H1 (cell line): ENCODE measurements around the gene SRSF8. TPM values are rescaled to one million over a fixed set of nuclear protein-coding genes. Genes with fewer than 3 reads are reported as not detected.

Source experiments
- CTCF ChIA-PET: fragments of 300-600 bp; sonication (Branson Sonifier 250); formaldehyde crosslinking; loops from one replicate; lab custom pipeline; 2021; ENCODE audit not compliant: partially characterized antibody; lab: Charles Lee
- POLR2A ChIA-PET: fragments of 300-600 bp; sonication (Branson Sonifier 250); formaldehyde crosslinking; loops from one replicate; lab custom pipeline; 2021; ENCODE audit warnings: inconsistent platforms; ENCODE audit not compliant: partially characterized antibody; lab: Charles Lee
- DNase-seq, 2 experiments: peaks; one replicate each; pipeline versions ENCODE4 v3.0.0 to v3.0.0-alpha.2; 2010 to 2022; ENCODE audit warnings: low spot score in 2 of 2, low read depth in 1 of 2, mixed read lengths in 1 of 2
- FAIRE-seq: peaks from 2 replicates; lab custom pipeline; 2011; peaks lifted over from hg19 to GRCh38; lab: Jason Lieb, UNC
- H2AFZ ChIP-seq: 2 replicates; pipeline ENCODE4 v1.8.1; 2012; ENCODE audit warnings: low read length, inconsistent platforms
- H2AK5ac ChIP-seq: 2 replicates; pipeline ENCODE4 v1.6.1; 2013; ENCODE audit warnings: low read depth, low read length
- H2BK120ac ChIP-seq: replicated peaks from 2 replicates; pipeline ENCODE3; 2013; ENCODE audit warnings: low read depth, low read length, inconsistent platforms
- H2BK12ac ChIP-seq: 2 replicates; pipeline ENCODE4 v1.6.1; 2013; ENCODE audit warnings: low read depth, low read length
- H2BK15ac ChIP-seq: 2 replicates; pipeline ENCODE4 v1.6.1; 2013; ENCODE audit warnings: low read length
- H2BK20ac ChIP-seq: 2 replicates; pipeline ENCODE4 v1.6.1; 2013; ENCODE audit warnings: low read length
- H2BK5ac ChIP-seq: 2 replicates; pipeline ENCODE4 v1.6.1; 2013; ENCODE audit warnings: low read depth, low read length
- H3K14ac ChIP-seq: 2 replicates; pipeline ENCODE4 v1.6.1; 2013; ENCODE audit warnings: inconsistent platforms; ENCODE audit not compliant: insufficient read length
- H3K18ac ChIP-seq: 2 replicates; pipeline ENCODE4 v1.6.1; 2013; ENCODE audit warnings: low read length; ENCODE audit errors: extremely low read depth
- H3K23ac ChIP-seq: 2 replicates; pipeline ENCODE4 v1.6.1; 2013; ENCODE audit warnings: inconsistent platforms; ENCODE audit not compliant: insufficient read length
- H3K23me2 ChIP-seq: 2 replicates; pipeline ENCODE4 v1.6.1; 2013; ENCODE audit warnings: low read depth, low read length
- H3K27ac ChIP-seq: 2 replicates; pipeline ENCODE4 v1.6.1; 2011; ENCODE audit warnings: low read depth, low read length, inconsistent platforms
- H3K27me3 ChIP-seq, 4 experiments: replicated peaks in 1 of 4; 1 replicate in 1 of 4; 2 replicates in 3 of 4; pipeline versions ENCODE4 v1.6.1 to v1.8.1; 2011 to 2013; ENCODE audit warnings: low read length in 3 of 4, mild to moderate bottlenecking in 3 of 4, inconsistent platforms in 2 of 4, mixed read lengths in 2 of 4, moderate library complexity in 1 of 4; ENCODE audit not compliant: control insufficient read depth in 3 of 4, insufficient read depth in 3 of 4; ENCODE audit errors: extremely low read depth in 1 of 4
- H3K36me3 ChIP-seq, 4 experiments: 2 replicates each; pipeline versions ENCODE4 v1.6.1 to v1.8.1; 2011 to 2013; ENCODE audit warnings: mild to moderate bottlenecking in 4 of 4, low read length in 3 of 4, moderate library complexity in 2 of 4, control low read depth in 1 of 4, inconsistent platforms in 1 of 4; ENCODE audit not compliant: insufficient read depth in 4 of 4, control insufficient read depth in 2 of 4
- H3K4ac ChIP-seq: replicated peaks from 2 replicates; pipeline ENCODE3; 2013; ENCODE audit warnings: low read length, low read depth, mixed read lengths, inconsistent platforms; ENCODE audit not compliant: insufficient read length
- H3K4me1 ChIP-seq, 4 experiments: replicated peaks in 1 of 4; 1 replicate in 1 of 4; 2 replicates in 3 of 4; pipeline versions ENCODE4 v1.6.1 to v1.8.1; 2011 to 2013; ENCODE audit warnings: low read length in 3 of 4, inconsistent platforms in 2 of 4, mixed read lengths in 1 of 4; ENCODE audit not compliant: insufficient read depth in 4 of 4, control insufficient read depth in 3 of 4
- H3K4me2 ChIP-seq, 2 experiments: 2 replicates each; pipeline versions ENCODE4 v1.6.1 to v1.8.1; 2011 to 2013; ENCODE audit warnings: low read depth in 2 of 2, low read length in 2 of 2, control low read depth in 1 of 2, inconsistent platforms in 1 of 2, mild to moderate bottlenecking in 1 of 2; ENCODE audit not compliant: insufficient read depth in 1 of 2
- H3K4me3 ChIP-seq, 4 experiments: fragments of 200-600, 300-600 bp in 1 of 4; sonication (generic), shearing (Covaris generic), sonication (Bioruptor Twin) in 1 of 4; 2 replicates each; pipeline versions ENCODE4 v1.5.1 to v1.8.1; 2011 to 2016; ENCODE audit warnings: low read length in 4 of 4, low read depth in 3 of 4, control low read depth in 2 of 4, inconsistent platforms in 2 of 4, mild to moderate bottlenecking in 2 of 4, mixed read lengths in 1 of 4, moderate library complexity in 1 of 4; ENCODE audit not compliant: insufficient read depth in 2 of 4; ENCODE audit errors: extremely low read depth in 1 of 4
- H3K56ac ChIP-seq: replicated peaks from 2 replicates; pipeline ENCODE3; 2013; ENCODE audit warnings: low read depth, mild to moderate bottlenecking, mixed read lengths, low read length, inconsistent platforms; ENCODE audit not compliant: insufficient read length
- H3K79me1 ChIP-seq: 2 replicates; pipeline ENCODE4 v1.6.1; 2013; ENCODE audit warnings: low read depth, low read length, control low read depth
- H3K79me2 ChIP-seq, 2 experiments: 2 replicates each; pipeline versions ENCODE4 v1.6.1 to v1.8.1; 2012 to 2013; ENCODE audit warnings: low read length in 2 of 2, mild to moderate bottlenecking in 2 of 2, inconsistent platforms in 1 of 2; ENCODE audit not compliant: insufficient read depth in 2 of 2, control insufficient read depth in 1 of 2
- H3K9ac ChIP-seq, 4 experiments: replicated peaks in 1 of 4; 1 replicate in 1 of 4; 2 replicates in 3 of 4; pipeline versions ENCODE4 v1.6.1 to v1.8.1; 2011 to 2013; ENCODE audit warnings: low read depth in 3 of 4, low read length in 3 of 4, control low read depth in 2 of 4, mild to moderate bottlenecking in 2 of 4, moderate library complexity in 2 of 4, inconsistent platforms in 1 of 4; ENCODE audit errors: extremely low read depth in 1 of 4
- H3K9me3 ChIP-seq, 2 experiments: 2 replicates each; pipeline versions ENCODE4 v1.6.1 to v1.8.1; 2012 to 2013; ENCODE audit warnings: mild to moderate bottlenecking in 2 of 2, moderate library complexity in 2 of 2, control low read depth in 1 of 2, inconsistent platforms in 1 of 2, low read depth in 1 of 2, low read length in 1 of 2, mixed read lengths in 1 of 2; ENCODE audit not compliant: insufficient read depth in 2 of 2
- H4K20me1 ChIP-seq, 2 experiments: replicated peaks in 1 of 2; 2 replicates each; pipeline versions ENCODE3 to v1.8.1; 2011 to 2013; ENCODE audit warnings: inconsistent platforms in 2 of 2, low read length in 2 of 2, mild to moderate bottlenecking in 1 of 2; ENCODE audit not compliant: insufficient read depth in 2 of 2, control insufficient read depth in 1 of 2
- H4K5ac ChIP-seq: 2 replicates; pipeline ENCODE4 v1.6.1; 2013; ENCODE audit warnings: low read length, low read depth, mixed read lengths, inconsistent platforms; ENCODE audit not compliant: insufficient read length
- H4K8ac ChIP-seq: 2 replicates; pipeline ENCODE4 v1.8.0; 2013; ENCODE audit warnings: mild to moderate bottlenecking, moderate library complexity, low read length, inconsistent platforms; ENCODE audit not compliant: insufficient read depth; ENCODE audit errors: extremely low read depth
- H4K91ac ChIP-seq: replicated peaks from 2 replicates; pipeline ENCODE3; 2013; ENCODE audit warnings: low read length, mixed read lengths, inconsistent platforms; ENCODE audit not compliant: insufficient read length
- ASH2L ChIP-seq: fragments of 200-600, 300-600 bp; sonication (generic); IDR thresholded peaks from one replicate; pipeline ENCODE4 v1.7.1; 2017; ENCODE audit warnings: low read length
- BRCA1 ChIP-seq: IDR thresholded peaks from 2 replicates; pipeline ENCODE4 v1.6.1; 2012; ENCODE audit warnings: low read depth, low read length, improper control_type of control experiment
- EGR1 ChIP-seq: IDR thresholded peaks from 2 replicates; pipeline ENCODE4 v1.6.1; 2011; ENCODE audit warnings: low read depth, low read length, borderline replicate concordance
- JUN ChIP-seq: IDR thresholded peaks from 2 replicates; pipeline ENCODE4 v1.6.1; 2011; ENCODE audit warnings: low read depth, mild to moderate bottlenecking, improper control_type of control experiment, low read length
- KDM1A ChIP-seq: fragments of 200-600, 300-600 bp; sonication (generic); IDR thresholded peaks from 2 replicates; pipeline ENCODE4 v1.7.1; 2016; ENCODE audit warnings: mild to moderate bottlenecking, low read length, borderline replicate concordance
- NANOG ChIP-seq: IDR thresholded peaks from 2 replicates; pipeline ENCODE4 v1.6.1; 2011; ENCODE audit warnings: low read length, low read depth, mild to moderate bottlenecking, inconsistent platforms; ENCODE audit not compliant: insufficient read depth, poor library complexity, severe bottlenecking
- POU5F1 ChIP-seq: IDR thresholded peaks from 2 replicates; pipeline ENCODE4 v1.6.1; 2011; ENCODE audit warnings: low read depth, mild to moderate bottlenecking, low read length, moderate library complexity
- RNF2 ChIP-seq: fragments of 200-900, 300-1000 bp; sonication (generic); IDR thresholded peaks from 2 replicates; pipeline ENCODE4 v1.7.1; 2016; ENCODE audit warnings: borderline replicate concordance, low read depth, mild to moderate bottlenecking, antibody characterized with exemption, low read length; ENCODE audit not compliant: poor library complexity, severe bottlenecking; ENCODE audit errors: missing control alignments
- RXRA ChIP-seq: IDR thresholded peaks from 2 replicates; pipeline ENCODE4 v1.6.1; 2011; ENCODE audit warnings: low read depth, mild to moderate bottlenecking, low read length, moderate library complexity; ENCODE audit not compliant: insufficient read depth
- SP2 ChIP-seq: IDR thresholded peaks from 2 replicates; pipeline ENCODE4 v1.6.1; 2012; ENCODE audit warnings: mild to moderate bottlenecking, low read length, inconsistent platforms
- TAF1 ChIP-seq: IDR thresholded peaks from 2 replicates; pipeline ENCODE4 v1.6.1; 2011; ENCODE audit warnings: mild to moderate bottlenecking, low read depth, low read length
- WGBS, 2 experiments: shearing (Covaris generic) in 1 of 2; methylation state at CpG; one replicate each; pipeline versions ENCODE4 v1.1.6 to v1.1.7; 2013 to 2015; ENCODE audit warnings: low lambda C conversion rate in 2 of 2, mixed read lengths in 2 of 2, inconsistent platforms in 1 of 2, low coverage in 1 of 2, missing lambda C conversion rate in 1 of 2; ENCODE audit not compliant: insufficient replicate concordance in 2 of 2, insufficient coverage in 1 of 2, insufficient read length in 1 of 2; ENCODE audit errors: extremely low coverage in 1 of 2, missing lambda C conversion rate in 1 of 2; 5-methylcytosine and 5-hydroxymethylcytosine counted together
- polyA plus RNA-seq, 7 experiments: library from polyadenylated mRNA; depleted of rRNA in 3 of 7; stranded (reverse) in 5 of 7; unstranded in 2 of 7; fragments of >200 nt in 5 of 7; fragments of 200-250 nt in 2 of 7; gene quantifications; 1 replicate in 5 of 7; 2 replicates in 1 of 7; 4 replicates in 1 of 7; pipeline versions ENCODE4 v1.2.1 to v1.2.3, GENCODE V29; 2011 to 2013; ENCODE audit warnings: missing spikeins in 2 of 7, mixed read lengths in 2 of 7
- total RNA-seq: library from RNA; stranded (reverse); fragmentation: NEBNext Ultra II Directional; extraction: Animal tissue kit (Norgen Biotek cat#: 25700); gene quantifications from 2 replicates; pipeline ENCODE4 v1.2.1, GENCODE V29; 2021
- TF ChIP-seq, protein P1 (sequence below): IDR thresholded peaks from 2 replicates; pipeline ENCODE4 v1.6.1; 2011; ENCODE audit warnings: low read length, improper control_type of control experiment

The SRSF8 gene
- total and polyA plus RNA-seq, 2 of the 8 experiments (the other 6 are each of a cell fraction or from before 2014, with no cell fraction given), result 13.2 to 18.5 TPM

DNA sequence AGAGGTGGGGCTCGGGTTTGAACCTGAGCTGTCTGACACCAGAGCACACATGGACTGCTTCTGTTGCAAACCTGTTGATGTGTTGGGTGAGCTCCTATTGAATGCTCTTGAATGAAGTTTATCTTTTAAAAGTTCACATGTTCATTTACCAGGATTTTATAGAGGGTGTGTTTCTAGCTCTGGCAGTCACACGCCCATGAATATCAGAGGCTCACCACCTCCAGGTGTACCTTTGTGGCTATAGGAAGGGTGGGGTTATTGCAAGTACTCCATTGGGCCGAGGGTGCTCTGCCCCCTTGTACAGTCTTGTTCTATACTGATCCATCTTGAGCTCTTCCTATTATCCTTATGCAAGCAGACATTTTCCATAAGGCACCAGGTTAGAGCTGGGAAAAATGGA is 32.1 kb downstream of the SRSF8 start:
- Histone ChIP-seq H2BK120ac (no peak overlapping the region), H4K20me1 (no peaks in the 10 kb centered on the region), H3K23ac (no peak overlapping the region), H3K27ac (no peak overlapping the region), H4K5ac (no peak overlapping the region), H3K56ac (no peak overlapping the region), H3K14ac (no peak overlapping the region), H2AFZ (no peak overlapping the region), H3K4ac (no peak overlapping the region), H4K8ac (no peak overlapping the region), H2BK5ac (no peak overlapping the region), H2BK15ac (no peak overlapping the region), H3K79me2 (no peaks in the 10 kb centered on the region), H3K4me2 (no peak overlapping the region), H3K9me3 (no peaks in the 10 kb centered on the region), H3K18ac (no peak overlapping the region), H2BK12ac (no peak overlapping the region), H2AK5ac (no peak overlapping the region), H2BK20ac (no peak overlapping the region), H3K9ac (no peak overlapping the region), H3K4me1 (no peaks in the 10 kb centered on the region), H3K27me3 (no peaks in the 10 kb centered on the region), H3K4me3 (no peak overlapping the region), H3K23me2 (no peaks in the 10 kb centered on the region), H4K91ac (no peak overlapping the region), H3K36me3 (no peaks in the 10 kb centered on the region), H3K79me1 (no peaks in the 10 kb centered on the region)
- DNase-seq (no peak), FAIRE-seq (no peak)
- ChIA-PET CTCF (interaction anchor here (2.1 kb wide), 1 partner anchor 29 kb away, joined by 8 read pairs; no protein-coding TSS in a partner anchor), POLR2A (interaction anchor here (0.8 to 1.2 kb wide), 2 partner anchors 9 to 32 kb away, joined by 3 to 5 read pairs; partner anchors contain the start of genes ENDOD1 and SRSF8)
- WGBS, 2 experiments, result 87% methylated on average over 3 of the region's 3 CpGs; no CpG with 5 or more reads in 1 of the 2 experiments
- TF ChIP-seq TAF1 (no peak), NANOG (no peak), EGR1 (no peak), POU5F1 (no peak), ASH2L (no peak), SP2 (no peak), BRCA1 (no peak), KDM1A (no peak), JUN (no peak), RNF2 (no peak), RXRA (no peak)
- TF ChIP-seq, protein P1, sequence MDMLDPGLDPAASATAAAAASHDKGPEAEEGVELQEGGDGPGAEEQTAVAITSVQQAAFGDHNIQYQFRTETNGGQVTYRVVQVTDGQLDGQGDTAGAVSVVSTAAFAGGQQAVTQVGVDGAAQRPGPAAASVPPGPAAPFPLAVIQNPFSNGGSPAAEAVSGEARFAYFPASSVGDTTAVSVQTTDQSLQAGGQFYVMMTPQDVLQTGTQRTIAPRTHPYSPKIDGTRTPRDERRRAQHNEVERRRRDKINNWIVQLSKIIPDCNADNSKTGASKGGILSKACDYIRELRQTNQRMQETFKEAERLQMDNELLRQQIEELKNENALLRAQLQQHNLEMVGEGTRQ, result no peak
